Neutrophil (primary cell): ENCODE measurements around the gene RPL3.

Source experiments
- H3K27ac ChIP-seq: fragments of 200-600 bp; sonication (generic); 2 replicates; pipeline ENCODE4 v1.5.1; 2016; ENCODE audit warnings: mild to moderate bottlenecking, moderate library complexity
- H3K27me3 ChIP-seq: fragments of 200-600 bp; sonication (generic); 2 replicates; pipeline ENCODE4 v1.6.0; 2016; ENCODE audit warnings: mild to moderate bottlenecking
- H3K36me3 ChIP-seq: fragments of 200-600 bp; sonication (generic); 2 replicates; pipeline ENCODE4 v1.5.1; 2017
- H3K4me1 ChIP-seq, 2 experiments: fragments of 200-600 bp in 1 of 2; sonication (generic) in 1 of 2; 1 replicate in 1 of 2; 2 replicates in 1 of 2; pipeline versions ENCODE4 v1.5.1 to v1.6.1; 2013 to 2016; ENCODE audit warnings: low read depth in 1 of 2, low read length in 1 of 2, mild to moderate bottlenecking in 1 of 2, moderate library complexity in 1 of 2; ENCODE audit not compliant: control insufficient read depth in 1 of 2, insufficient read depth in 1 of 2
- H3K4me3 ChIP-seq, 2 experiments: fragments of 200-600 bp in 1 of 2; sonication (generic) in 1 of 2; 1 replicate in 1 of 2; 2 replicates in 1 of 2; pipeline ENCODE4 v1.5.1; 2013 to 2016; ENCODE audit warnings: low read depth in 1 of 2, low read length in 1 of 2, mild to moderate bottlenecking in 1 of 2, moderate library complexity in 1 of 2
- H3K9me3 ChIP-seq: fragments of 200-600 bp; sonication (generic); 2 replicates; pipeline ENCODE4 v1.5.1; 2016
- CTCF ChIP-seq: fragments of 200-600 bp; sonication (generic); IDR thresholded peaks from 2 replicates; pipeline ENCODE4 v1.5.1; 2016; ENCODE audit warnings: antibody characterized with exemption

RPL3 gene

GRCh38 chr22:39301108-39301507, 18.3 kb downstream of the RPL3 start:
- Histone ChIP-seq H3K4me1 (peaks cover 5 to 7% of the 10 kb centered on the region in 2 experiments), H3K27me3 (peaks cover 58% of the 10 kb centered on the region), H3K27ac (no peak overlapping the region), H3K4me3 (no peak overlapping the region), H3K9me3 (no peaks in the 10 kb centered on the region), H3K36me3 (no peaks in the 10 kb centered on the region)
- no peak for TF ChIP-seq CTCF

GRCh38 chr22:39300186-39300830, 19.1 kb downstream of the RPL3 start:
- Histone ChIP-seq H3K27me3 (peaks cover 58% of the 10 kb centered on the region), H3K9me3 (no peaks in the 10 kb centered on the region), H3K4me1 (peaks cover 5 to 7% of the 10 kb centered on the region in 2 experiments), H3K27ac (no peak overlapping the region), H3K36me3 (no peaks in the 10 kb centered on the region), H3K4me3 (no peak overlapping the region)
- no peak for TF ChIP-seq CTCF

DNA sequence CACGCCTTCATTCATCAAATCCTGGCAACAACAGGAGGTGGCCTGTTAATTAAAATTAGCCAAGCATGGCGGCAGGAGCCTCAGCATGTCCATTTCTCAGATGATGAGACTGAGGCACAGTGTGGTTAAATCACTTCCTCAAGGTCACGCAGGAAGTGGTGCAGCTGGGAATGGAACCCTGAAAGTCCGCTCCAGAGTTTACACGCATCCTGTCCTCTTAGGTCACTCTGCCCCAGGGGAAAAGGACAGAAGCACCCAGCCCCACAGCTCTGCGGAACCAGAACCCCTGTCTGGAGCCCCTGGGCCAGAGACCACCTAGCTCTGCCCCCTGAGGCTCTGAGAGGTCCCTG, 19.6 kb downstream of the RPL3 start:
- H3K4me1 ChIP-seq, result peaks cover 5 to 7% of the 10 kb centered on the region in 2 experiments
- no peaks in the 10 kb centered on the region for H3K9me3 ChIP-seq
- H3K27me3 ChIP-seq, result peaks cover 58% of the 10 kb centered on the region
- TF ChIP-seq CTCF, result no peak
- H3K27ac ChIP-seq, result no peak overlapping the region
- H3K4me3 ChIP-seq, result no peak overlapping the region
- no peaks in the 10 kb centered on the region for H3K36me3 ChIP-seq

- TF ChIP-seq CTCF, result no peak
- H3K4me3 ChIP-seq, result no peak overlapping the region
Observed at GRCh38 chr22:39298241-39298987, 21.0 kb downstream of the RPL3 start.

GRCh38 chr22:39297490-39298240, 21.8 kb downstream of the RPL3 start:
- Histone ChIP-seq H3K27me3 (peaks cover 58% of the 10 kb centered on the region), H3K9me3 (no peaks in the 10 kb centered on the region), H3K4me3 (no peak overlapping the region), H3K4me1 (peaks cover 7 to 10% of the 10 kb centered on the region in 2 experiments), H3K36me3 (no peaks in the 10 kb centered on the region), H3K27ac (no peak overlapping the region)
- no peak for TF ChIP-seq CTCF

More at GRCh38 chr22:39298241-39298987, 21.0 kb downstream of the RPL3 start:
- Histone ChIP-seq H3K27ac (no peak overlapping the region), H3K36me3 (no peaks in the 10 kb centered on the region), H3K27me3 (peaks cover 58% of the 10 kb centered on the region), H3K9me3 (no peaks in the 10 kb centered on the region), H3K4me1 (peaks cover 5 to 7% of the 10 kb centered on the region in 2 experiments)
